HT-29 (cell line): Measurements from ENCODE around the gene CDKN2B-AS1. TPM values are rescaled to one million over a fixed set of nuclear protein-coding genes. Genes with fewer than 3 reads are reported as not detected.

Experiments
- DNase-seq: peaks from one replicate; pipeline ENCODE4 v3.0.0-alpha.2; 2015; ENCODE audit warnings: low spot score
- total RNA-seq: library from RNA; depleted of rRNA; stranded (reverse); fragments of >200 nt; shearing (Covaris generic); gene quantifications from 2 replicates; pipeline ENCODE4 v1.2.3, GENCODE V29; 2014

The CDKN2B-AS1 gene
- total RNA-seq, 1 experiment from 2014 or later = 6.7 TPM

DNA sequence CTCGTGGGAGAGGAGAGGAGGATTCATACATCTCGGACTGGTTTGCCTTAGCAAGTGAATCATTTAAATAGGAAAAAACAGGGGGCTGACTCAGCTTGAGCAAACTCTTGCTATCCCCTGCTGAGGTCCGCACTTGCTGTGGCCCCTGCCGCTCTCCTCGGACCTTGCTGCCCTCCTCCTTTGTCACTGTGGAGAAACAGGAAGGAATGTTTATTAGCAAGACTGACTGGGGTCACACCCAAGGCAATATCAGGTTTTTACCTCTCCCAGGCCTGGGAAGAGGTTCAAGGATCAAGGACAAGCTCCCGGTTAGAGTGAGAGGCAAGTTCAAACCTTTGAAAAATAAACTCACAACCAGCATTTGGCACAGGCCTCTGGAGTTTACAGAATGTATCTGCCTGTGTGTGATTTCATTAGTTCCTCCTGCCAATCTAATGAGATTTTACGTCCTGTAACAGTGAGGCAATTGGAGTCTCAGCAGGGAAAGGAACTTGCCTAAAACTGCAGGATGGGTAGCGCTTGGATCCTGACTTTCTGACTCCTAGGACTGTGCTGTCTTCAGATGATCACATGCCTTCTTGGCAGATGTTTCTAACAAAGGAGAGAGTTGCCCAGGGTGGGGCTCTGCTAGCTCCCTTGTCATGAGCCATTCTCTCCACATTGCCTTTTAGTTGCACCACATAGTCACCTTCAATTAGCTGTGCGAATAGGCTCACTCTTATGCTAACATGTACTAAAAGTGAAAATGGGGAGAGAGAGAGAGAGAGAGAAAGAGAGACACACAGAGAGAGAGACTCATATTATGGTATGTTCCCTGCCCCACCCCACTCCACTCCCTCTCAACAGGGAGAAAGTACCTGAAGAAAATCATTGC is 123.2 kb downstream of the CDKN2B-AS1 start:
- DNase-seq = no peak

DNA sequence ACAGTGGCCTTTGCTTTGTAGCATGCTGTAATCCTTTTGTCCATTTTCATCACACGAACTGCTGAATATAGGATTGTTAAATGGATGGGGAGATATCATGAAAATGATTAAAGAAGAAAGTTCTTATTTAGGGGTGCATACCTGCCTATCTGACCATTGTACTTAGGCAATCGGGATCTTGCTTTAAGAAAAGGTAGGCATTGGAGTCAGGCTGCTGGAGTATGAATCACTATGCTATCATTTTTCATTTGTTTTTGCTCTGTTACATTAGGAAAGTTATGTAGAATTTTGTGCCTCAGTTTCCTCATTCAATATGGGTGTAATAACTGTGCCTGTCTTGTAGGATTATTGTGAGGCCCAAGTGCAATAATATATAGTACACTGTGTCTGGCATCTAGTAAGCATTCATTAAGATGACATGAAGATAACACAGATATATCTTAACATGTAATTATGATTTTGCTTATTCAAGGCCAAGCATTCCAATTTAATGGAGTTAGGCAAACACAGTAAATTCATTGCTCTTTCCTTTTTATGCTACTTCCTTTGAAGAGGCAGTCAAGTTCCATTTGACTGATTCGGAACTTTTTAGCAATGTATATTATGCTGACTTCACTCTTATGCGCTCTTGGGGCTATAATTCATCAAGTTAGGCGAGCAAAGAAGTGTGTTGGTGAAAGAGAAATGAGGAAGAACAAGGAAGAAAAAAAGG is 124.4 kb downstream of the CDKN2B-AS1 start:
- DNase-seq = no peak

- DNase-seq = peak; percentile 68
Observed at GRCh38 chr9:22119522-22120158, 125.0 kb downstream of the CDKN2B-AS1 start.

DNA sequence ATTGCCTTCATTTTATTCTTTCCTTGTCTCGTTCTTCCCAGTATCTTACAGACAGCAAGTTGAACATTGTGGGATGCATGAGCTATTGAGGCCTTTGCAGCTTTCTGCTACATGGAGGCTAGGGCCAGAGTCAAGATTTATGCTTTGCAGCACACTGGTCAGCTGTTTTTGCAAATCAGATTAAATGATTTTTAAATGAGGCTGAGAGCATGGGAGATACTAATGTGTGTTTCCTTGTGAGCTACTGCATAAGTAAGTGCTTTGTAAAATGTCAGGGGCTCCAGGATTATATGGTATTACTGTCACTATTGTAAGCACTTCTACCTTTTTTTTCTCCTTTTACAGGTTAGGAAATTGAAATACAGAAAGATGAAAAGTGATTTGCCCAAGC is 125.6 kb downstream of the CDKN2B-AS1 start:
- DNase-seq = no peak

DNA sequence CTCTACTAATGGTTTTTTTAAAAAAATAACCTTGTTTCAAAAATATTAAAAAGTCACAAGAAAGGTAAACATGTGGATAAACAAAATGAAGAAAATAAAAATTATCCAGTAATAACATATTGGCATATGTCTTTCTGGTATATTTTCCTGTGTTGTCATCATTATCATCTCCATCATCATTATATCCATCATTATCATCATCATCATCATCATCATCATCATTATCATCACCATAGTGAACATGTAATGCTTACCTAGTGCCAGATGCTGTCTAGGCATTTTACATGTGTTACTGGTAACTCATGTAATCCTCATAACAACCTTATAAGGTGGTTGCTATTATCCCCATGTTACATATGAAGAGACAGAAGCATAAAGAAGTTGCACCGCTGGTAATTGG is 126.0 kb downstream of the CDKN2B-AS1 start:
- DNase-seq = no peak

DNA sequence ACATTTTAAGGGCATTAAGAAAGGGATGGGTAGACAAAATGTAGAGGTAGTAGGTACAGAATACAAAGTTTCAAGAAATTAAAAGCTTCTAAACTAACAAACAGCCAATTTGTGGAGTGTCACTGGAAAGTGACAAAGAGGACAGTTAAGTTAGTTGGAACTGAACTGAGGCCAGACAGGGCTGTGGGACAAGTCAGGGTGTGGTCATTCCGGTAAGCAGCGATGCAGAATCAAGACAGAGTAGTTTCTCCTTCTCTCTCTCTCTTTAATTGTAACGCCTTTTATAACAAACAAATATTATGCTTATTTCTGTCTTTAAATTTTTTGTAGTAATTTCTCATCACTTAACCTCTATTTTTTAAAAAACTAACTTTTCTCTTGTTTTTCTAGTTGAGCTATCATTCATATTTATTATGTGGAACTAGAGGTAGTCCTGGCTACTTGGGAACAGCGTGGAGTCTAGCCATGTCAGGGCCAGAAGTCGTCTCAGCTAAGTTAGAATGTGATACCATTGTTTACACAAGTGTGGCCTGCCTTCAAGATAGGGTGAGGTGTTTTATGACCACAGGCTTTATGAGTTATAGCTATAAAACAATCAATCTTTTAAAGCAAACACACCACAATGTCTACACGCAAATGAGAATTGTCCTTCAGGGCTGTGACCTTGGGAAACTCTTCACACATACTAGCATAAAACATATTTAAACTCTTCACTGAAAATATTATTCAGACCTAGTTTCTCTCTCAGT is 129.8 kb downstream of the CDKN2B-AS1 start:
- peak; percentile 79 for DNase-seq

- no peak for DNase-seq
Observed at GRCh38 chr9:22129133-22129532, 134.5 kb downstream of the CDKN2B-AS1 start.

- no peak for DNase-seq
Observed at GRCh38 chr9:22129633-22130032, 135.0 kb downstream of the CDKN2B-AS1 start.

GRCh38 chr9:22131817-22132216 is 137.2 kb downstream of the CDKN2B-AS1 start:
- no peak for DNase-seq

GRCh38 chr9:22134390-22134789 is 139.8 kb downstream of the CDKN2B-AS1 start:
- DNase-seq = no peak

GRCh38 chr9:22136461-22137096 is 142.0 kb downstream of the CDKN2B-AS1 start:
- no peak for DNase-seq

- DNase-seq = no peak
Observed at GRCh38 chr9:22138956-22139660, 144.5 kb downstream of the CDKN2B-AS1 start.

DNA sequence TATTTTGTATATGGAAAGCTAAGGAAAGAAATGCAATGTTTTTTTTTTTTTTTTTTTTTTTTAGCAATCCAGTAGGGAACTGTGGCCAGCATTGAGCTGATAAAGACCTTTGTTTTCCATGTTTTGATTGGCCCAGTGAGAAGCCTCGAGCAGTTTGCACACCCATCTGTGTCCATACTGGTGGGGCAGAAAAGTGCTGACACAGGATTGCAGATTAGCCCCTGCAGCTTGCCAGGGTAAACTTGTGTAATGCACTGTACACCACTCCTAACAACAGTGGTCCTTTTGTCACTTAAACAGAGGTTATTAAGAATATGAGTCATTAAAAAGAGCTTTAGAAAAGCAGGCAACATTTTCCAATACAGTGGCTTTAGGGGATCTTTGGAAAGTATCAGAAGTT is 147.3 kb downstream of the CDKN2B-AS1 start:
- no peak for DNase-seq

DNA sequence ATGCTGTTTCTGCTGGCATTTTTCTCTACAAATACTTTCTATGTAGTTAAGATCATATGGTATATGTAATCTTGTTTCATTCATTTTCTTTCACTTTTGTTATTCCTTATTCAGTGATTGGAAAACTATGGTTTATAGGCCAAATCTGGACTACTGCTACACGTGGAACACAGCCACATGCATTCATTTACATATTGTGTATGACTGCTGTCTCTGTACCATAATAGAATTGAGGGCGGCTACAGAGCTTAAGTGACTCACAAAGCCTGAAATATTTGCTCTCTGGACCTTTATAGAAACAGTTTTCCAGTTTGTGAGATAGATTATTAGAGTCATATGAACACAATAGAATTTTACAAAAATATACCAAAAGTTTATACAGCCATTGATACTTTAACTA is 148.1 kb downstream of the CDKN2B-AS1 start:
- DNase-seq = no peak

- DNase-seq = no peak
Observed at GRCh38 chr9:22143799-22144625, 149.4 kb downstream of the CDKN2B-AS1 start.

- no peak for DNase-seq
Observed at GRCh38 chr9:22146604-22147003, 152.0 kb downstream of the CDKN2B-AS1 start.

DNA sequence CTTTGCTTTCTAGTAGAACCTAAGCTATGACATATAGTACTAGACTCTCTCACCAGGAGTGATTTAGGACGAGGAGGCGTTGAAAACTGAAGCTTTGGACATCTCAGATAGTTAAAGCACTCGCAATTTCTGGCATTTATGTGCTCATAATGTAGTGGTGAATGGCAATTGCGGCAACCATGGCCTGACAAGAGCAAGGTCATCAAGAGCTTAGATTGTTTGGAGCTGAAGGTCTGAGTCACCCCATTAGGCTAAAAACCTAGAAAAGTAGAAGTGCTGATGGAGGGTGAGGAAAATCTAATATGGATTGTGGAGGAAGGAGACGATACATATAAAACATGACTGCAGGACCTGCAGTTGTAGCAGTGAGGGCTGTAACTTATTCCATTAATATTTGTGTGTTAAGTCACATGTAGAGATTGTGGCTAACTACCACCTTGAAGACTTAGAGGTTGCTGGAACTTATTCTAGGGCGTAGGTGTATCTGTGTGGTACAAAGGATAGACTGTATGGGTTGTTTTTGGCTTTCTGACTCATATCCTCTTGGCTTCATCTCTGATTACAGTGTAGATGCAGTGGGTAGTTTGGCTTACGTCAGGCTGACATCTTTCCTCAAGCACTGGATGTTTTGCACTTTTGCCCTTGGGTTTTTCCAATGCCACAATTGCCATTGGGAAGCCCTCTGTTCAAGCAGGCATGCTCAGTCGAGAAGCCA is 153.4 kb downstream of the CDKN2B-AS1 start:
- no peak for DNase-seq

DNA sequence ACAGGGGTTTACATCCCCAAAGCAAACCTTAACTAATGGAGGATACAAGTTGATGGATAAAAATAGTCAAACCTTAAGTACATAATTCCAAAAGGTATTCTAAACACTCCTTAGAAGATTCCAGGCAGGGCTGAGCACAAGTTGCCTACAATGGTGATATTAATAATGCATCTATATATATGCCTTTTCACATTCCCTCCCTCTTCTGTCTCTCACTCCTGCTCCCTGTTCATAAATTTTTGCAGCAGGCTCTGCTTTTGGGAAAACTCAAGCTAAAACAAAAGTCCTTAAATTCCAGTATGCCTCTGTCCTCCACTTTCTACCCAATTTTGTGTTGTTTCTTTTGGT is 153.9 kb downstream of the CDKN2B-AS1 start:
- DNase-seq = no peak
